ENCODE data around the gene PTPRT.

Gene PTPRT

DNA sequence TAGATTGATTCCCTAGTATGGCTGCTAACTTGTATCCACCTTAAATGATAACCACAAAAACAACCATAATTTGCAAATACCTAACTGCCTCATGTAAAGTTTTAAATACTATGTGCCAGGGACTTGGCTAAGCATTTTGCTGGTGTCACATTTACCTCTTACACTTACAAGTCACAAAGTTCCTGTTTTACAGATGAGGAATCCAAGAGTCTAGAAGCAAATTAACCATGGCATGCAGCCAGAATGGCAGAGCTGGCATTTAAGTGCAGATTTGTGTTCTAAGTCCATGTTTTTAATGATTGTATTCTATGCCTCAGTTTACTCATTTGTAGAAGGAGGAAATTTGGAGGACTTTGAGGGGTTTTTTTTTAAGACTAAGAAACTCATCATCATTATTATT, 696.7 kb downstream of the PTPRT start:
- Histone ChIP-seq H3K9me3 (no peaks in the 10 kb centered on the region), H3K4me1 (ENCODE audit: control insufficient read depth in 1 of 2, insufficient read depth in 1 of 2, low read depth in 1 of 2, low read length in 1 of 2) (no peaks in the 10 kb centered on the region), H3K27me3 (no peaks in the 10 kb centered on the region), H3K36me3 (no peaks in the 10 kb centered on the region), H3K27ac (no peak overlapping the region), H3K4me3 (ENCODE audit: low read depth in 1 of 2, low read length in 1 of 2) (no peak overlapping the region)
- TF ChIP-seq, protein P1, sequence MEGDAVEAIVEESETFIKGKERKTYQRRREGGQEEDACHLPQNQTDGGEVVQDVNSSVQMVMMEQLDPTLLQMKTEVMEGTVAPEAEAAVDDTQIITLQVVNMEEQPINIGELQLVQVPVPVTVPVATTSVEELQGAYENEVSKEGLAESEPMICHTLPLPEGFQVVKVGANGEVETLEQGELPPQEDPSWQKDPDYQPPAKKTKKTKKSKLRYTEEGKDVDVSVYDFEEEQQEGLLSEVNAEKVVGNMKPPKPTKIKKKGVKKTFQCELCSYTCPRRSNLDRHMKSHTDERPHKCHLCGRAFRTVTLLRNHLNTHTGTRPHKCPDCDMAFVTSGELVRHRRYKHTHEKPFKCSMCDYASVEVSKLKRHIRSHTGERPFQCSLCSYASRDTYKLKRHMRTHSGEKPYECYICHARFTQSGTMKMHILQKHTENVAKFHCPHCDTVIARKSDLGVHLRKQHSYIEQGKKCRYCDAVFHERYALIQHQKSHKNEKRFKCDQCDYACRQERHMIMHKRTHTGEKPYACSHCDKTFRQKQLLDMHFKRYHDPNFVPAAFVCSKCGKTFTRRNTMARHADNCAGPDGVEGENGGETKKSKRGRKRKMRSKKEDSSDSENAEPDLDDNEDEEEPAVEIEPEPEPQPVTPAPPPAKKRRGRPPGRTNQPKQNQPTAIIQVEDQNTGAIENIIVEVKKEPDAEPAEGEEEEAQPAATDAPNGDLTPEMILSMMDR (IDR thresholded peaks at IDR 0.05): no peak

DNA sequence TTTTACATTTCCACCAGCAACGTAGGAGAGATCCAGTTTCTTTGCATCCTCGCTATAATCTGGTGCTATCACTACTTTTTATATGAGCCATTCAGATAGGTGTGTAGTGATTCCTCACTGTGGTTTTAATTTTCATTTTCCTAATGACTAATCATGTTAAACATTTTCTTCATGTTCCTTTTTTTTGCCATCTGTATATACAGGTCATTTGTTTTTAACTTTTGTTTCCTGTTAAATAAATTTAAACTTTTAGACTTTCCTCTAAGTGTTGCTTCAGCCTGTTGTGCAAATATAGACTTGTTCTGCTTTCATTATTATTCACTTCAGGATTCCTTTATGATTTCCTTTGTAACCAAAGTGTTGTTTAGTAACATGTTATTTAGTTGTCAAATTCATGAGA, 697.4 kb downstream of the PTPRT start:
- H3K27me3 ChIP-seq: no peaks in the 10 kb centered on the region
- TF ChIP-seq, protein P1 (IDR thresholded peaks at IDR 0.05): no peak
- H3K4me3 ChIP-seq (ENCODE audit: low read depth in 1 of 2, low read length in 1 of 2): no peak overlapping the region
- H3K36me3 ChIP-seq: no peaks in the 10 kb centered on the region
- no peak overlapping the region for H3K27ac ChIP-seq
- H3K9me3 ChIP-seq: no peaks in the 10 kb centered on the region
- no peaks in the 10 kb centered on the region for H3K4me1 ChIP-seq (ENCODE audit: control insufficient read depth in 1 of 2, insufficient read depth in 1 of 2, low read depth in 1 of 2, low read length in 1 of 2)

DNA sequence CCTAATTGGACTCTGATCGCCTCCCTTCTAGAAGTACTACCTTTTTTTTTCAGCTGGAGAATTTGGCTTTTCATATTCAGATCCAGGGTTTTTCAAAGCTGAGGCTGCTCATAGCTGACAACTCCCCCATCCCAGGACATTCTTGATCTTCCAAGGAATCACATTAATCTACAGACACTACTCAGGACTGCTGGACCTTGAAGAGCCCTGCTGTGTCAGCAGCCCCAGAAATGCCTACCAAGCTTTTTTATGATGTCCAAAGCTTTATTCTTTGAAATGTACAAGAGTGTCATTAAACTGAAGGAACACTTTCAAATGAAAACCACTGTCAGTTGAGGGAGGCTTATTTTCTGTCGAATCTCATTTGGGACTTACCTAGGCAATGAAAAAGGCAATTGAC, 704.1 kb downstream of the PTPRT start:
- no peaks in the 10 kb centered on the region for H3K27me3 ChIP-seq
- no peaks in the 10 kb centered on the region for H3K36me3 ChIP-seq
- no peak overlapping the region for H3K4me3 ChIP-seq (ENCODE audit: low read depth in 1 of 2, low read length in 1 of 2)
- H3K4me1 ChIP-seq (ENCODE audit: control insufficient read depth in 1 of 2, insufficient read depth in 1 of 2, low read depth in 1 of 2, low read length in 1 of 2): no peaks in the 10 kb centered on the region
- no peak overlapping the region for H3K27ac ChIP-seq
- H3K9me3 ChIP-seq: no peaks in the 10 kb centered on the region
- TF ChIP-seq, protein P1 (IDR thresholded peaks at IDR 0.05): no peak

DNA sequence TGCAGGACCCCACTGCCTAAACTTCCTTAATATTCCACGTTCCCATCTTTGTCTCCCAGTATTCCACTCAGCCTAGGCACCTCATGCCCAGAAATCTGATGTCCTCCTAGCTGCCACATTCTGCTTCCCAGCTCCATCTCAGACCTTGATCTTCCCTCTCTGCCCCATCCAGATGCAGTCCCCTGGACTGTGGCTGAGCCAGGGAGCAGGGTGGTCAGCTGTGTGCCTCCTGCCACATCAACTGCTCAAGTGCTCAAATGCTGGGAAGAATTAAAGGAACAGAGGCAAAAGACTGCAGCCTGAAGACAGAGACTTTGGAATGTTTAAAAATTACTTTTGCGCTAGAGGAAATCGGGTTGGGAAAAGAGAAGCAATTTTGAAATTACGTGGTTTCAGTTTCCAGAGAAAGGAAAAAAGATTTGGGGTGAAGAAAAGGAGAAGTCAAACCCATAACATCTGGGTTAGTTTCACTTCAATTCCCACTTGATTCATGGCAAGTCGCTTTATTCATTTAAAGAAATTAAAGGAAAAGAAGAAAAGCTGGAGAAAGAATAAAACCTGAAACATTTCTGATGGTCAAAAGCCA, 704.8 kb downstream of the PTPRT start:
- Histone ChIP-seq H3K9me3 (no peaks in the 10 kb centered on the region), H3K4me3 (ENCODE audit: low read depth in 1 of 2, low read length in 1 of 2) (no peak overlapping the region), H3K27me3 (no peaks in the 10 kb centered on the region), H3K36me3 (no peaks in the 10 kb centered on the region), H3K27ac (no peak overlapping the region), H3K4me1 (ENCODE audit: control insufficient read depth in 1 of 2, insufficient read depth in 1 of 2, low read depth in 1 of 2, low read length in 1 of 2) (no peaks in the 10 kb centered on the region)
- TF ChIP-seq, protein P1 (IDR thresholded peaks at IDR 0.05): no peak

DNA sequence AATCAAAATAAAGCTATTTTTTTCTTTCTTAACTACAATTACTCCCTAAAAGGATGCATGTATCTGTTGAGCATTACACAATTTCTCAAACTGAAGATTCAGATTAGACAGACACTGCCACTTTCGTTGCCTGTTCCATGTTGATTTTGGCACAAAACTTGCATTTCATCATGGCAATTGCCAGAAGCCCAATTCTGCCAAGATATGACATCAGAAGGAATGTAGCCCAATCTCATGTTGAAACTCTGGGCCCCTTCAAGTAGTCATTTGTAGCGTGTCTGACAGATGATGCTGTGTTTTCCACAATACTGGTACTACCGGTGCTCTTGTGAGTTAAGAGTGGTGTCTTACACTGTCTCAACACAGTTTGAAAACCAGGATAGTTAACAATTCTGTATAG, 705.4 kb downstream of the PTPRT start:
- TF ChIP-seq, protein P1 (IDR thresholded peaks at IDR 0.05): no peak
- H3K36me3 ChIP-seq: no peaks in the 10 kb centered on the region
- H3K4me1 ChIP-seq (ENCODE audit: control insufficient read depth in 1 of 2, insufficient read depth in 1 of 2, low read depth in 1 of 2, low read length in 1 of 2): no peaks in the 10 kb centered on the region
- H3K27me3 ChIP-seq: no peaks in the 10 kb centered on the region
- no peak overlapping the region for H3K27ac ChIP-seq
- no peaks in the 10 kb centered on the region for H3K9me3 ChIP-seq
- H3K4me3 ChIP-seq (ENCODE audit: low read depth in 1 of 2, low read length in 1 of 2): no peak overlapping the region

Measured in neutrophil (primary cell).